ENCODE data around the gene ERG28. TPM values are rescaled to one million over a fixed set of nuclear protein-coding genes. Genes with fewer than 3 reads are reported as not detected.
"Not testable (repeated sequence)": the region's sequence is repeated elsewhere in the genome, so short reads cannot be mapped to it uniquely, and the experiment has no call there.

The ERG28 gene
- total RNA-seq, 4 donors from 2014 or later = 3.7 to 6.4 (median 4.7) TPM

GRCh38 chr14:75605916-75606315 is 54.8 kb downstream of the ERG28 start:
- intact Hi-C loops (cut with DNase I; ENCODE audit: low total_unique reads) (no loop called here), in situ Hi-C loops (cut with MboI; ENCODE audit: low sequenced_read_pairs in 4 of 4) (no loop called here)
- DNase-seq (no peak), ATAC-seq (no peak)
- Histone ChIP-seq H3K27me3 (no peaks in the 10 kb centered on the region), H3K4me3 (no peak overlapping the region), H3K27ac (no peak overlapping the region), H3K9me3 (no peaks in the 10 kb centered on the region), H3K4me1 (peaks cover 13 to 14% of the 10 kb centered on the region in 2 donors), H3K36me3 (no peaks in the 10 kb centered on the region)
- no peak for TF ChIP-seq CTCF (IDR thresholded peaks at IDR 0.05 in 4 of 5, conservative IDR thresholded peaks at IDR 0.05 in 1 of 5)
- TF ChIP-seq POLR2A (IDR thresholded peaks at IDR 0.05) = no peak

- TF ChIP-seq POLR2A (IDR thresholded peaks at IDR 0.05) (no peak), CTCF (IDR thresholded peaks at IDR 0.05 in 4 of 5, conservative IDR thresholded peaks at IDR 0.05 in 1 of 5) (no peak)
- H3K27ac ChIP-seq = no peak overlapping the region
Observed at GRCh38 chr14:75604979-75605851, 55.5 kb downstream of the ERG28 start.

GRCh38 chr14:75602503-75602902 is 58.2 kb downstream of the ERG28 start:
- in situ Hi-C loops (cut with MboI; ENCODE audit: low sequenced_read_pairs in 4 of 4) = no loop called here
- no peaks in the 10 kb centered on the region for H3K9me3 ChIP-seq
- TF ChIP-seq CTCF (IDR thresholded peaks at IDR 0.05 in 4 of 5, conservative IDR thresholded peaks at IDR 0.05 in 1 of 5) (no peak), POLR2A (IDR thresholded peaks at IDR 0.05) (no peak)

More at GRCh38 chr14:75604979-75605851, 55.5 kb downstream of the ERG28 start:
- Histone ChIP-seq H3K9me3 (no peaks in the 10 kb centered on the region), H3K27me3 (no peaks in the 10 kb centered on the region), H3K4me1 (peaks cover 6 to 7% of the 10 kb centered on the region in 2 donors), H3K4me3 (no peak overlapping the region), H3K36me3 (no peaks in the 10 kb centered on the region)
- ATAC-seq = no peak
- no peak for DNase-seq
- in situ Hi-C loops (cut with MboI; ENCODE audit: low sequenced_read_pairs in 4 of 4) = no loop called here
- intact Hi-C loops (cut with DNase I; ENCODE audit: low total_unique reads) = no loop called here

GRCh38 chr14:75601061-75601460 is 59.6 kb downstream of the ERG28 start:
- H3K27me3 ChIP-seq; DNase-seq; H3K4me3 ChIP-seq; H3K36me3 ChIP-seq; in situ Hi-C loops (cut with MboI; ENCODE audit: low sequenced_read_pairs in 4 of 4); intact Hi-C loops (cut with DNase I; ENCODE audit: low total_unique reads); H3K27ac ChIP-seq; ATAC-seq; H3K4me1 ChIP-seq; H3K9me3 ChIP-seq: not testable (repeated sequence)

More at GRCh38 chr14:75602503-75602902, 58.2 kb downstream of the ERG28 start:
- no peak for DNase-seq
- no peak overlapping the region for H3K4me3 ChIP-seq
- H3K4me1 ChIP-seq = no peaks in the 10 kb centered on the region
- intact Hi-C loops (cut with DNase I; ENCODE audit: low total_unique reads) = no loop called here
- H3K27me3 ChIP-seq = no peaks in the 10 kb centered on the region
- no peak for ATAC-seq
- H3K36me3 ChIP-seq = no peaks in the 10 kb centered on the region
- H3K27ac ChIP-seq = no peak overlapping the region

- H3K9me3 ChIP-seq; intact Hi-C loops (cut with DNase I; ENCODE audit: low total_unique reads); DNase-seq; in situ Hi-C loops (cut with MboI; ENCODE audit: low sequenced_read_pairs in 4 of 4); H3K27me3 ChIP-seq; H3K27ac ChIP-seq; H3K36me3 ChIP-seq; H3K4me1 ChIP-seq; ATAC-seq; H3K4me3 ChIP-seq: not testable (repeated sequence)
Observed at GRCh38 chr14:75600100-75600499, 60.6 kb downstream of the ERG28 start.

Other genes starting within 250 kb of the ERG28 start
- 10 to 100 TPM; 17.3 to 80.2 (median 31.7) TPM for gene JDP2, start 232.9 kb downstream of the ERG28 start, total RNA-seq
- gene BATF, start 138.4 kb downstream of the ERG28 start, total RNA-seq = 1 to 10 TPM in 2 of 4 donors, under 1 TPM in 2; 0.36 to 5.2 (median 1.1) TPM
- gene FLVCR2, start 82.3 kb downstream of the ERG28 start, total RNA-seq = 10 to 100 TPM in 3 of 4 donors, 1 to 10 TPM in 1; 5.1 to 65.5 (median 14.5) TPM
- gene TTLL5, start 370 bp upstream of the ERG28 start, total RNA-seq = 10 to 100 TPM in 3 of 4 donors, 1 to 10 TPM in 1; 9.1 to 36.0 (median 16.4) TPM

Measured in gastrocnemius medialis (tissue), 4 donors.